Heart left ventricle (tissue), 13 donors: ENCODE data around the gene HSF5.

Experiments used
- POLR2A ChIP-seq, 2 donors: fragments of 450-650 bp; IDR thresholded peaks; one replicate each; pipeline ENCODE4 v1.6.1; 2017; ENCODE audit warnings: antibody characterized with exemption in 2 of 2, mild to moderate bottlenecking in 2 of 2, moderate library complexity in 2 of 2
- TF ChIP-seq, protein P1 (sequence below), 12 donors: fragments of 200-600 bp; sonication (generic) in 4 of 12; IDR thresholded peaks; one replicate each; pipeline versions ENCODE4 v1.5.0 to v1.8.0; 2018 to 2022; ENCODE audit warnings: antibody characterized with exemption in 12 of 12, mild to moderate bottlenecking in 5 of 12
- donor health status: ischemic (EF 13 %, LVEDD 7.1; RV severe dilation, severe dysfunction).
- donor health status: DM: no; HTN: yes; CAD: no.
- donor health status: DM: no; HTN: no; CAD: no.
- donor health status: ischemic (EF 25% LVEDD 6.9; RV normal size, moderate dysfunction).
- donor health status: ischemic (EF 25% LVEDD 5.7; RV mildly dilated, moderate dysfunction).
- donor health status: ischemic (EF 35%, LVEDD 5.7; RV mildly dilated, moderate dysfunction).
- donor health status: nonischemic (EF 11% LVEDD 7.7; RV severe dilation, severe dysfunction).
- donor health status: DM: yes; HTN: yes; CAD: no.
- donor health status: PGD.
- donor health status: ischemic (EF 29% LVEDD 5.4; RV normal size, mild dysfunction).
- donor health status: nonischemic (EF 23%, LVEDD 6.1; RV moderate dilation, normal function).

DNA sequence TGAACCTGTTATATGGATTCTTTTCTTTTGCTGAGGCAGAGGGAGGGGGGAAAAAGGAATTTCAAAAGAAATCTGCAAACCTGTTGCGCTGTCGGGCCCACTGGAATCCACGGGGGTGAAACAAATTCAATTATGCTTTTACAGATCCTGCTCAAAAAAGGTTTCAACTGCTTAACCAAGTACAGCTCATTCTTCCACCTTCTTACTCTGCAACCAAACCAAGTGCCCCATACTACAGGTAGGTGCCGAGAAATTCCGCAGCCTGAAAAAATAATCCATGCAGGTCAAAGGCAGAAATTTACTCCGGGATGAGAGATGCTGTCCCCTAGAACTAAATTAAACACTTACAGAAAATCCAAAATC, 71.3 kb downstream of the HSF5 start:
- TF ChIP-seq, protein P1, sequence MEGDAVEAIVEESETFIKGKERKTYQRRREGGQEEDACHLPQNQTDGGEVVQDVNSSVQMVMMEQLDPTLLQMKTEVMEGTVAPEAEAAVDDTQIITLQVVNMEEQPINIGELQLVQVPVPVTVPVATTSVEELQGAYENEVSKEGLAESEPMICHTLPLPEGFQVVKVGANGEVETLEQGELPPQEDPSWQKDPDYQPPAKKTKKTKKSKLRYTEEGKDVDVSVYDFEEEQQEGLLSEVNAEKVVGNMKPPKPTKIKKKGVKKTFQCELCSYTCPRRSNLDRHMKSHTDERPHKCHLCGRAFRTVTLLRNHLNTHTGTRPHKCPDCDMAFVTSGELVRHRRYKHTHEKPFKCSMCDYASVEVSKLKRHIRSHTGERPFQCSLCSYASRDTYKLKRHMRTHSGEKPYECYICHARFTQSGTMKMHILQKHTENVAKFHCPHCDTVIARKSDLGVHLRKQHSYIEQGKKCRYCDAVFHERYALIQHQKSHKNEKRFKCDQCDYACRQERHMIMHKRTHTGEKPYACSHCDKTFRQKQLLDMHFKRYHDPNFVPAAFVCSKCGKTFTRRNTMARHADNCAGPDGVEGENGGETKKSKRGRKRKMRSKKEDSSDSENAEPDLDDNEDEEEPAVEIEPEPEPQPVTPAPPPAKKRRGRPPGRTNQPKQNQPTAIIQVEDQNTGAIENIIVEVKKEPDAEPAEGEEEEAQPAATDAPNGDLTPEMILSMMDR (IDR thresholded peaks at IDR 0.05) = no peak
- no peak for TF ChIP-seq POLR2A (IDR thresholded peaks at IDR 0.05)
